Measurements from ENCODE around the gene HOXD3.

GRCh38 chr2:176181551-176181950, 24.4 kb downstream of the HOXD3 start:
- no peak for TF ChIP-seq CTCF (IDR thresholded peaks at IDR 0.05 in 4 of 5, conservative IDR thresholded peaks at IDR 0.05 in 1 of 5)
- TF ChIP-seq POLR2A (IDR thresholded peaks at IDR 0.05) = no peak
